Smooth muscle cell (in vitro differentiated cells): Measurements from ENCODE around the gene ZNF519. TPM values are rescaled to one million over a fixed set of nuclear protein-coding genes. Genes with fewer than 3 reads are reported as not detected.

Experiments used
- DNase-seq: peaks from one replicate; lab custom pipeline; 2025; ENCODE audit not compliant: unreplicated experiment; lab: John Stamatoyannopoulos, UW
- H2AFZ ChIP-seq: fragments of 200-600 bp; sonication (generic); 2 replicates; pipeline ENCODE4 v1.6.0; 2016; ENCODE audit warnings: antibody characterized with exemption, low read depth, mild to moderate bottlenecking
- H3F3A ChIP-seq: fragments of 200-600 bp; sonication (generic); 2 replicates; pipeline ENCODE4 v1.6.0; 2017; ENCODE audit warnings: antibody characterized with exemption, low read depth
- H3K27ac ChIP-seq: fragments of 200-600 bp; sonication (generic); 2 replicates; pipeline ENCODE4 v1.5.1; 2016; ENCODE audit warnings: low read depth, mild to moderate bottlenecking
- H3K27me3 ChIP-seq: fragments of 200-600 bp; sonication (generic); 2 replicates; pipeline ENCODE4 v1.6.1; 2016; ENCODE audit warnings: low read depth, mild to moderate bottlenecking
- H3K36me3 ChIP-seq: fragments of 200-600 bp; sonication (generic); 2 replicates; pipeline ENCODE4 v1.5.1; 2016; ENCODE audit warnings: low read depth
- H3K4me1 ChIP-seq: fragments of 200-600 bp; sonication (generic); 2 replicates; pipeline ENCODE4 v1.5.1; 2016; ENCODE audit warnings: low read depth
- H3K4me2 ChIP-seq: fragments of 200-600 bp; sonication (generic); 2 replicates; pipeline ENCODE4 v1.6.0; 2016; ENCODE audit warnings: mild to moderate bottlenecking
- H3K4me3 ChIP-seq: fragments of 200-600 bp; sonication (generic); 2 replicates; pipeline ENCODE4 v1.5.1; 2016; ENCODE audit warnings: mild to moderate bottlenecking
- H3K79me2 ChIP-seq: fragments of 200-600 bp; sonication (generic); 2 replicates; pipeline ENCODE4 v1.6.0; 2016; ENCODE audit warnings: low read depth, mild to moderate bottlenecking
- H3K9ac ChIP-seq: fragments of 200-600 bp; sonication (generic); 2 replicates; pipeline ENCODE4 v1.6.0; 2016; ENCODE audit warnings: low read depth
- H3K9me3 ChIP-seq: fragments of 200-600 bp; sonication (generic); replicated peaks from 2 replicates; pipeline ENCODE4 v1.5.1; 2016; ENCODE audit warnings: low read depth
- H4K20me1 ChIP-seq: fragments of 200-600 bp; sonication (generic); 2 replicates; pipeline ENCODE4 v1.6.0; 2016; ENCODE audit warnings: low read depth
- WGBS: methylation state at CpG from one replicate; pipeline ENCODE4 v1.1.7; 2016; ENCODE audit warnings: low lambda C conversion rate; 5-methylcytosine and 5-hydroxymethylcytosine counted together
- polyA plus RNA-seq: library from polyadenylated mRNA; unstranded; fragments of >200 nt; fragmentation: Nextera tagmentation; extraction: Ambion mirVana; gene quantifications from 2 replicates; pipeline ENCODE4 v1.2.1, GENCODE V29; 2016
- total RNA-seq: library from RNA; depleted of rRNA; stranded (reverse); fragments of >200 nt; gene quantifications from 2 replicates; pipeline ENCODE4 v1.2.3, GENCODE V29; 2014
- TF ChIP-seq, protein P1 (sequence below): fragments of 200-600 bp; sonication (generic); IDR thresholded peaks from 2 replicates; pipeline ENCODE4 v1.5.1; 2017; ENCODE audit warnings: borderline replicate concordance, mild to moderate bottlenecking, antibody characterized with exemption; ENCODE audit not compliant: insufficient read depth, poor library complexity, severe bottlenecking

ZNF519 gene
- total and polyA plus RNA-seq, 2 experiments from 2014 or later = 2.2 to 7.0 TPM

DNA sequence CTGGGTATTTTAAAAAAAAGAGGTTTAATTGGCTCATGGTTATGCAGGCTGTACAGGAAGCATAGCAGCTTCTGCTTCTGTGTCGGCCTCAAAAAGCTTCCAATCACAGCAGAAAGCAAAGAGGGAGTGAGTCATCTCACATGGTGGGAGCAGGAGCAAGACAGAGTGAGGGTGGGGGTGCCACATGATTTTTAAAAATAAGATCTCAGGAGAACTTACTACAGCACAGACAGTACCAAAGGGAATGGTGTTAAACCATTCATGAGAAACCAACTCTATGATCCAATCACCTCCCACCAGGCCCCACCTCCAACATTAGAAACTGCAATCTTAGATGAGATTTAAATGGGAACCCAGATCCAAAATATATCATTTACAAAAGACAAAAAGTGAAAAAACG is 14.6 kb downstream of the ZNF519 start:
- DNase-seq = no peak
- no peaks in the 10 kb centered on the region for H4K20me1 ChIP-seq
- H3K4me2 ChIP-seq = no peak overlapping the region
- H3K9ac ChIP-seq = no peak overlapping the region
- 96% methylated on average over 2 of the region's 2 CpGs for WGBS
- peaks cover 22% of the 10 kb centered on the region for H3K79me2 ChIP-seq
- no peaks in the 10 kb centered on the region for H3F3A ChIP-seq
- TF ChIP-seq, protein P1, sequence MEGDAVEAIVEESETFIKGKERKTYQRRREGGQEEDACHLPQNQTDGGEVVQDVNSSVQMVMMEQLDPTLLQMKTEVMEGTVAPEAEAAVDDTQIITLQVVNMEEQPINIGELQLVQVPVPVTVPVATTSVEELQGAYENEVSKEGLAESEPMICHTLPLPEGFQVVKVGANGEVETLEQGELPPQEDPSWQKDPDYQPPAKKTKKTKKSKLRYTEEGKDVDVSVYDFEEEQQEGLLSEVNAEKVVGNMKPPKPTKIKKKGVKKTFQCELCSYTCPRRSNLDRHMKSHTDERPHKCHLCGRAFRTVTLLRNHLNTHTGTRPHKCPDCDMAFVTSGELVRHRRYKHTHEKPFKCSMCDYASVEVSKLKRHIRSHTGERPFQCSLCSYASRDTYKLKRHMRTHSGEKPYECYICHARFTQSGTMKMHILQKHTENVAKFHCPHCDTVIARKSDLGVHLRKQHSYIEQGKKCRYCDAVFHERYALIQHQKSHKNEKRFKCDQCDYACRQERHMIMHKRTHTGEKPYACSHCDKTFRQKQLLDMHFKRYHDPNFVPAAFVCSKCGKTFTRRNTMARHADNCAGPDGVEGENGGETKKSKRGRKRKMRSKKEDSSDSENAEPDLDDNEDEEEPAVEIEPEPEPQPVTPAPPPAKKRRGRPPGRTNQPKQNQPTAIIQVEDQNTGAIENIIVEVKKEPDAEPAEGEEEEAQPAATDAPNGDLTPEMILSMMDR = no peak
- no peak overlapping the region for H3K27ac ChIP-seq
- H2AFZ ChIP-seq = no peak overlapping the region
- no peak overlapping the region for H3K4me3 ChIP-seq
- H3K9me3 ChIP-seq = peaks cover 4% of the 10 kb centered on the region
- H3K36me3 ChIP-seq = no peaks in the 10 kb centered on the region
- H3K4me1 ChIP-seq = no peaks in the 10 kb centered on the region
- H3K27me3 ChIP-seq = no peaks in the 10 kb centered on the region

DNA sequence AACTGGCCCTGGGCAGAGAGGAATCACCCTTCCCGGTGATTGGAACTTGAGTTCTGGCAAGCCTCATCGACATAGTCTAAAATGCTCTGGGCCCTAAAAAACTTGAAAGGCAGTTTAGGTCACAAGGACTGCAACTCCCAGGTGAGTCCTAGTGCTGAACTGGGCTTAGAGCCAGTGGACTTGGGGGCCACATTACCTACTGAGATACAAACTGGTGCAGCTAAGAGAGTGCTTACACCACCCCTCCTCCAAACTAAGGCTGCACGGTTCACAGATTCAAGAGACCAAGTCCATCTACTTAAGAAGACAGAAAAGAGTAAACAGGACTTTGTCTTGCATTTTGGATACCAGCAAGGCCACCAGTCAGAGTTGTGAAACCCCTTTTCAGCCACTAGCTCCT is 25.3 kb downstream of the ZNF519 start:
- peaks cover 15% of the 10 kb centered on the region for H3K9me3 ChIP-seq
- whole genome bisulfite sequencing = 100% methylated on average over 3 of the region's 3 CpGs
- no peak for DNase-seq
- H3K4me2 ChIP-seq = no peak overlapping the region
- no peaks in the 10 kb centered on the region for H4K20me1 ChIP-seq
- no peaks in the 10 kb centered on the region for H3K4me1 ChIP-seq
- no peaks in the 10 kb centered on the region for H3K27me3 ChIP-seq
- H3K4me3 ChIP-seq = no peak overlapping the region
- TF ChIP-seq, protein P1 = no peak
- peaks cover 5% of the 10 kb centered on the region for H3K36me3 ChIP-seq
- peaks cover 5% of the 10 kb centered on the region for H3K79me2 ChIP-seq
- H3K27ac ChIP-seq = no peak overlapping the region
- no peak overlapping the region for H2AFZ ChIP-seq
- no peak overlapping the region for H3K9ac ChIP-seq
- H3F3A ChIP-seq = no peaks in the 10 kb centered on the region

DNA sequence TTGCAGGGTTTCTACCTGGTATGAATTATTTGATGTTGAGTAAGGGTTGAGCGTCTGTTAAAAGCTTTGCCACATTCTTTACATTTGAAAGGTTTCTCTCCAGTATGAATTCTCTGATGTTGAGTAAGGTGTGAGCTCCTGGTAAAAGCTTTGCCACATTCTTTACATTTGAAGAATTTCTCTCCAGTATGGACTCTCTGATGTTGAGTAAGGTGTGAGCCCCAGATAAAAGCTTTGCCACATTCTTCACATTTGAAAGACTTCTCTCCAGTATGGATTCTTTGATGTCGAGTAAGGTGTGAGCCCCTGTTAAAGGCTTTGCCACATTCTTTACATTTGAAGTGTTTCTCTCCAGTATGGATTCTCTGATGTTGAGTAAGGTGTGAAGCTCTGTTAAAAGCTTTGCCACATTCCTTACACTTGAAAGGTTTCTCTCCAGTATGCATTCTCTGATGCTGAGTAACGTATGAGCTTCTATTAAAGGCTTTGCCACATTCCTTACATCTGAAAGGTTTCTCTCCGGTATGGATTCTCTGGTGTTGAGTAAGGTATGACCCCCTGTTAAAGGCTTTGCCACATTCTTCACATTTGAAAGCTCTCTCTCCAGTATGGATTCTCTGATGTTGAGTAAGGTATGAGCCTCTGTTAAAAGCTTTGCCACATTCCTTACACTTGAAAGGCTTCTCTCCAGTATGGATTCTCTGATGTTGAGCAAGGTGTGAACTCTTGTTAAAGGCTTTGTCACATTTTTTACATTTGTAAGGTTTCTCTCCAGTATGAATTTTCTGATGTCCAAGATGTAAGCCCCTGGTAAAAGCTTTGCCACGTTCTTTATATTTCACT is 27.1 kb downstream of the ZNF519 start:
- Histone ChIP-seq H3K9me3 (peaks cover 15% of the 10 kb centered on the region), H3K4me3 (no peak overlapping the region), H4K20me1 (no peaks in the 10 kb centered on the region), H3F3A (no peaks in the 10 kb centered on the region), H3K27ac (no peak overlapping the region), H3K27me3 (no peaks in the 10 kb centered on the region), H2AFZ (no peak overlapping the region), H3K9ac (no peak overlapping the region), H3K4me1 (no peaks in the 10 kb centered on the region), H3K4me2 (no peak overlapping the region), H3K79me2 (peaks cover 5% of the 10 kb centered on the region), H3K36me3 (peaks cover 5% of the 10 kb centered on the region)
- TF ChIP-seq, protein P1 = no peak
- 94% methylated on average over 5 of the region's 5 CpGs for WGBS
- DNase-seq = no peak

DNA sequence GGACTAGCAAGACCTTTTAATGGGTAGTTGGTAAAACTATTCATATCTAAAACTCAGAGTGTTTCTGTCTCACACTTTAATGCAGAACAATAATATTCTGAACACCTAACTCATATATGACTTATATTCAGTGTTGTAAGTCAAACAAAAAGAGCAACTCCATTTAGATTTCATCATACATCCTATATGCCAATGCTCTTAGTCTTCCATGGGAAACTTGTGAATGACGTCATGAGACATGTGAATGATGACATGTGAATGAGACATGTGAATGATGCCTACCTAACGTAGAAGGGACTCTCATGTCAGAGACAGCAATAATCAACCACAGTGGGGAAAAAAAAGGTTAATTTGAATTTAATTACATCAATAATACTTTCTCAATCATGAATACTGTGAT is 28.0 kb downstream of the ZNF519 start:
- H3K27ac ChIP-seq = no peak overlapping the region
- H3K27me3 ChIP-seq = no peaks in the 10 kb centered on the region
- no peak overlapping the region for H3K4me2 ChIP-seq
- WGBS = 93% methylated on average over 2 of the region's 2 CpGs
- peaks cover 11% of the 10 kb centered on the region for H3K9me3 ChIP-seq
- H3F3A ChIP-seq = no peaks in the 10 kb centered on the region
- DNase-seq = no peak
- no peak overlapping the region for H2AFZ ChIP-seq
- no peak overlapping the region for H3K4me3 ChIP-seq
- TF ChIP-seq, protein P1 = no peak
- H3K36me3 ChIP-seq = no peaks in the 10 kb centered on the region
- no peaks in the 10 kb centered on the region for H3K4me1 ChIP-seq
- H3K9ac ChIP-seq = no peak overlapping the region
- H3K79me2 ChIP-seq = no peaks in the 10 kb centered on the region
- H4K20me1 ChIP-seq = no peaks in the 10 kb centered on the region
